Stimulated activated CD8-positive, alpha-beta memory T cell treated with anti-CD3 and anti-CD28 coated beads, Interleukin-2, amount 100 ng/mL, for 48 hours (primary cell): ENCODE results near the gene ZNF19.
A peak's percentile ranks its signal among the peaks of the same experiment; 100 is the strongest.

Source experiments
- DNase-seq, 2 donors: peaks; one replicate each; pipeline ENCODE4 v3.0.0-alpha.2; 2020; ENCODE audit warnings: low read depth in 2 of 2

ZNF19 gene

DNA sequence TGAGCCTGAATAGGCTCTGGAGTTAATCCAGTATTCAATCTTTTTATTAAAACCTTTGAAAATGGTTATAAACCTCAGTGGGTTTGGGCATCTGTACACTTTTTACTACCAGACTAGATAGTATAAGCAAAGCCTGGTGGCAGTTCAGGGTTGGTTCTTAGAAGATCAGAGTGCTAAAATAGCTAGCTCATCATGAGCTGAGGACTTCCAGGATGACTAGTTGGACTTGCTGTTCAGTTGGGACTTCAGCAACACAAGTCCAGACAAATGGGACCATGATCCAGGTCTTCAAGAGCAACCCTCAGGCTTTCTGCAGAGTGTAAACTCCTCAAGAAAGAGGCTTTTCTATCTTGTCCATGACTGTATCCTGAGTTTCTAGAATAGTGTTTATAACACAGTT lies 1.2 kb upstream of the ZNF19 start:
- no peak for DNase-seq

DNA sequence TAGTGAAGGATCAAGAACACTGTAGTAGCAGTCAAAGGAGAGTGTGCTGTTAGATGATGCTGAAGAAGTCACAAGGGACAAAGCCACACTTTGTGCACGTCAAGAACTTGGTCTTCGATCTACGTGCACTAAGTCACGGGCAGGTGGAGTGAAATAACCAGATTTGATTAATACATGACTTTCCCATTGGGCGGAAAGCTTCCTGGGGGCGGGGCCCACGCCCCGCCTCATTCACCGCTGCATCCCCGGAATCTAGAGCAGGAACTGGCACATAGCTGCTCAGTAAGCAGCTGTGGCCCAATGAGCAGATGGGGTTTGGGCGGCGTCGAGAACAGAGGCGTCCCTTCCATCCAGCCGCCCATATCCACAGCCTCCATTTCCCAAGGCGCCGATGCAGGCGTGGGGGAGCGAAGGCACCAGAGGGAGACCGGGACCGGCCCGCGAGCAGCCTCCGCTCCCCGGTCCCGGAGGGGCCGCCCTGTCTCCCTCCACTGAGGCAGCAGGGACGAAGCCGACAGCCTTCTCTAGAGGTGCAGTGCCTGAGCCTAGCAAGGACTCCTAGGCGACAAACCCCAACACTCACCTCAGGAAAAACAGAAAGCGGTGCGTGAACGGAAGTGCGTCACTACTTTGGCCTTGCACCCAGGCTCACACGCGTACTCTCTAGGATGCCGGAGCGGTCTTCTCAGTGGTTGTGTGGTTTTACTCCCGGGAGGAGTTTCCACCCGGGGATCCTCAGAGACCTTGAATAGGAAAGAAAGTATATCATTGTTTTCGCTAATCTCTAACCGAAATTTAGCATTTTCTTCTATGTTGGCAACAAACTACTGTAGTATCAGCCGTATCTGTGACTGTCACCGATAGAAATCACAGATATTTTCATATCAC lies 4.9 kb downstream of the ZNF19 start:
- peak; percentile 47 to 65 for DNase-seq

DNA sequence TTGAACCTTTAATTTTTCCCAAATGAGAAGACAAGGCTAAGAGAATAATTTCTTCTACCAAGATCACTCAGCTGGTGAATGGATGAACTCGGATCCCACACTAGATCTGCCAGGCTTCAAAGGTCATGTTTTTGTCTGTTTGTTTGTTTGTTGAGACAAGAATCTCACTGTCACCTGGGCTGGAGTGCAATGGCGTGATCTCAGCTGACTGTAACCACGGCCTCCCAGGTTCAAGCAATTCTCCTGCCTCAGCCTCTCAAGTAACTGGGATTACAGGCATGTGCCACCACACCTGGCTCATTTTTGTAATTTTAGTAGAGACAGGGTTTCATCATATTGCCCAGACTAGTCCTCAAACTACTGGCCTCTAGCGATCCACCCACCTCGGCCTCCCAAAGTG lies 6.6 kb downstream of the ZNF19 start:
- DNase-seq, result no peak

DNA sequence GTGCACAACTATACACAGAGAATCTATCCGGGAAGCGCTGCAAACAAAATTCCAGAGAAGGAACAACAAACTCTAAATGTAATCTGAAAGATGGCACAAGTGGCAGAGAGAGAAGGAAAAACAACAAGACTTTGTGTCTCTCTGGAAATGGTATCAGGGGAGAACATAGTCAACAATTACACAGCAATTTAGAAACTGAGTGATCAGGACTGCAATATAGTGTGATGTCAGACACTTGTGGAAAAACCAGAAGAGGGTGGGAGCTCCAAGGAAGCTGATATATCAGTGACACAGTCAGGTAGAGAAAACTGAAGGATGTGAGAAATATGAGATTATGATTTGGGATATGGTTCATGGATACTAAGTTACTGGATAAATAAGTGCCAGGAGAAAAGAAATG lies 8.2 kb downstream of the ZNF19 start:
- DNase-seq, result no peak

DNA sequence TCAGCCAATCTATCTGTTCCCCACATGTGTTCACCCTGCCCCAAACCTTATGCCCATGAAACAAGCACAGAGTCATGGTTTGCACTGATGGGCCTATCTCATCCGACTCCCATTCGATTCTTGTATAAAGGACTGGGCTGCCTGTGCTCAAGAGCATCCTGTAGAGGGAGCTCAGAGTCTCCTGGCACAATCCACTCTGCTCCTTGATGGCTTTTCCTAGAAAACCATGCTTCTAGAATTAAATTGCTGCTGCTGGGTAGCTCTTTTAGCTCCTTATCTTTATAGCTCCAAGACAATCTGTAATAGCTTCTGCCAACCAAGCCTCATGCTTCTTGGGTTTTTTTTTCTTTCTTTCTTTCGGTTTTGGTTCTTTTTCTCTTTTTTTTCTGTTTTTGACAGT lies 9.7 kb downstream of the ZNF19 start:
- DNase-seq, result no peak

DNA sequence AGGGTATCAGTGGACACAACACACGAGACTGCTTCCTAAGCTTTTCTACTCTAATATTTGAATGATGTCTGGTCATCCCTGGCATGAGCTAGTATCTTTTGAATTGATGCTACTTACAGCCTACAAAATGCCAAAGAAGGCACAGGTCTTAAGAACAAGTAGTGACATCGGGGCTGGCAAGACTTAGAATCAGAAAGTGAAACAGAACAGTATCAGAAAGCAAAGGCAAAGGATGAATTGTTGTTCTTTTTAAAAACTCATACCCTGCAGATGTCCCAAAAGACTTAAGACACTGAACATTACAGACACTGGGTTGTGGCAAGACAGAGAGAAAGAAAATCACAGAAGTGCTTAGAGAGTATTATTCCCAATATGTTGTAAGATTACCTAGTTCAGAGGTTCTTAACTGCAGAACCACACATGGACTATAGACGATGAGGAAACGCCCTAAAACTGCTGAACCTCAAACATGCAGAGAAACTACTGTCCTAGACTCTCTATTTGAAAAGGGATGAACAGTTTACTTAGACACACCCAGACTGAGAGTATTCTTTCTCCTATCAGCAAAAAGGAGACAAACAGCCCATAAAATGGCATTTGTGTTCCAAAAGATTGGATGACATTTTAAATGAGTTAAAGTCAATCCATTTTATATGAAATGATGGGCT lies 12.5 kb downstream of the ZNF19 start:
- DNase-seq, result no peak

DNA sequence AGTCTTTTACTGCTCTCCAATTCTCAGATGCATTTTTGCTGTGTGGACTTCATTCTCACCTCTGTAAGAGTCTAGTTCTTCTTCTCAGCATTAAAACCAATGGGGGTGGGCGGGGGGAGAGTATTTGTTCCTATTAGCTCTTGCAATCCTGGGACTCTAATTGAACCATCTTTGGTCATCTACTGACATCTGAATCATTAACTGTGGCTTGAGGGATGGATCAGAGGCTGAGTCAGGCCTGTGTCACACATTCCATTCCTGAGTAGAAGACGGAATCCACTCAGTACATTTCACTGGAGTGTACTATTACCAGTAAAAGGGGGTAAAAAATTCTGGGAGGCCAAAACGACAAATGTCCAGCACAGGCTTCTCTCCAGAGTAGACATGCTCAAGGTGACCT lies 14.3 kb downstream of the ZNF19 start:
- DNase-seq, result no peak

DNA sequence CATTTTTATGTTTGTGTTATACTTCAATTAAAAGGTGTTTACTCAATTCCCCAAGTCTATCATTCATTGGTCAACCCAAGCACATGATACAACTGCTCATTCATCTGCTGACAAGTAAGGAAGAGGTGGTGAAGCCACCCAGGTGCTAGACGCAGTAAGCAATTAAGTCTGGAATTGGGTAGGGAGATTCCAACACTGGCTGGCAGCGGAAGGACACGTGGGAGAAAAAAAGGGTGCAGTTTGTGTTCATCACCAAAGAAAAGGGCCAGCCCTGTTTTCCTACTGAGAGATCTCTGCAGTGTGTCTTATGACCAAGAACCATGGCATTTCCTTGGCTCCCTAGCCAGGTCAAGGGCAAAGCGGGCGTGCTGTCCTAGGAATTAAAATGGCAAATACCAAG lies 15.2 kb downstream of the ZNF19 start:
- no peak for DNase-seq

DNA sequence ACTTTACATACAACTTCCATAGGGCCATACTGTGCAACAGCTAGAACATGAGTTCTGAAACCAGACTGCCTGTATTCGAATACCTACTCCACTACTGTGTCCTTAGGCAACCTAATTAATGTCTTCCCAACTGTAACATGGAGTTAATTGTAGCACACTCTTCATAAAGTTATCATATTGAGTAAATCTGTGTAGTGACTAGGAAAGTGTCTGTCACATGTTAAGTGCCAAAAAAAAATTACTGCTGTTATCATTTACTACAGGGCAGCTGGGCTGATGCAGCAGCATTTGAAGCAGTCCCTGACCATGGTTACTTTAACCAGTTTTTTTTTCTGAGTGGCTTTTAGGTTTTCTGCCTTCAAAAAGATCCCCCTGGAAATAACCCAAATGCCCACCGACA lies 16.2 kb downstream of the ZNF19 start:
- no peak for DNase-seq

DNA sequence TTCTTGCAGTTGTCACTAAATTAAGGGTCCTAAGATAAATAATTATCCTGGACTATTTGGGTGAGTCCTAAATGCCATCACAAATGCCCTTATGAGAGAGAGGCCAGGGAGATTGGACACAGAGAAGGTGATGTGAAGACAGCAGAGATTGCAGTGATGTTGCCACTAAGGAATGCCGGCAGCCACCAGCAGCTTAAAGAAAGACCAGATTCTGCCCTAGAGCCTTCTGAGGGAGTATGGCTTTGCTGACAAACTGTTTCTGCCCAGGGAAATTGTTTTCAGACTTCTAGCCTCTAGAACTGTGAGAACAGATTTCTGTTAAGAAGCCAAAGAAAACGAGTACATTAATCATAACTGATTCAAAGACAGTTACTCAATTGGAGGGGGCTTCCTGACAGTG lies 17.1 kb downstream of the ZNF19 start:
- no peak for DNase-seq

DNA sequence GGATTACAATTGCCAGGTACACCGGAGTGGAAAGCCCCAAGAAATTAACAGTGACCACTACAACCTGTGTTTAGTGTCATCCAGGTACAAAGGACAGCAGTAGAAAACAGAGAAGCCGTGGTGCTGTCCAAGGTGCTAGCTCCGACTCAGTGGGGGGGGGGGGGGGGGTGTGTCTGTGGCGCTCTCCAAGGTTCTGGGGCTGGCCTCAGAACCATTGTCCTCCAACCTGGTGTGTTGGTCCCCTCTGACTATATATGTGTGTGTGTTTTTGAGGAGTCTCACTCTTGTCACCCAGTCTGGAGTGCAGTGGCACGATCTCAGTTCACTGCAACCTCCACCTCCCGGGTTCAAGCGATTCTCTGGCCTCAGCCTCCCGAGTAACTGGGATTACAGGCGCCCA lies 21.3 kb downstream of the ZNF19 start:
- peak in 1 of 2 donors; percentile 20 for DNase-seq

DNA sequence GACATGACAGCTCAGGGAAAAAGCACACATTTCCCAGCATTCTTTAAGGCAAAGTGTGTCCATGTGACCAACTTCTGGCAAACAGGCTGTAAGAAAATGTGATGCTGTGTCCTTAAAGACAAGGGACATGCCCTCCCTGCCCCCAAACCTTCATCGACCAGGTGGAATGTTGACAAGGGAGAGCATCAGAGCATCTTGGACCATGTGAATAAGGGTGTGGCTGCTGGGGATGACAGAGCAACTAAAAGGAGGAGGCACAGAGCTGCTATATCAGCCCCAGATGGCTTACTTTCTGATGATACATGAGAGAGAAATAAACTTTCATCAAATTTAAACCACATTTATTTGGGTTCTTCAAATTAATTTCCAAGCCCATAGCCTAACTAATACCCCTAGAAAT lies 24.9 kb downstream of the ZNF19 start:
- DNase-seq, result no peak

DNA sequence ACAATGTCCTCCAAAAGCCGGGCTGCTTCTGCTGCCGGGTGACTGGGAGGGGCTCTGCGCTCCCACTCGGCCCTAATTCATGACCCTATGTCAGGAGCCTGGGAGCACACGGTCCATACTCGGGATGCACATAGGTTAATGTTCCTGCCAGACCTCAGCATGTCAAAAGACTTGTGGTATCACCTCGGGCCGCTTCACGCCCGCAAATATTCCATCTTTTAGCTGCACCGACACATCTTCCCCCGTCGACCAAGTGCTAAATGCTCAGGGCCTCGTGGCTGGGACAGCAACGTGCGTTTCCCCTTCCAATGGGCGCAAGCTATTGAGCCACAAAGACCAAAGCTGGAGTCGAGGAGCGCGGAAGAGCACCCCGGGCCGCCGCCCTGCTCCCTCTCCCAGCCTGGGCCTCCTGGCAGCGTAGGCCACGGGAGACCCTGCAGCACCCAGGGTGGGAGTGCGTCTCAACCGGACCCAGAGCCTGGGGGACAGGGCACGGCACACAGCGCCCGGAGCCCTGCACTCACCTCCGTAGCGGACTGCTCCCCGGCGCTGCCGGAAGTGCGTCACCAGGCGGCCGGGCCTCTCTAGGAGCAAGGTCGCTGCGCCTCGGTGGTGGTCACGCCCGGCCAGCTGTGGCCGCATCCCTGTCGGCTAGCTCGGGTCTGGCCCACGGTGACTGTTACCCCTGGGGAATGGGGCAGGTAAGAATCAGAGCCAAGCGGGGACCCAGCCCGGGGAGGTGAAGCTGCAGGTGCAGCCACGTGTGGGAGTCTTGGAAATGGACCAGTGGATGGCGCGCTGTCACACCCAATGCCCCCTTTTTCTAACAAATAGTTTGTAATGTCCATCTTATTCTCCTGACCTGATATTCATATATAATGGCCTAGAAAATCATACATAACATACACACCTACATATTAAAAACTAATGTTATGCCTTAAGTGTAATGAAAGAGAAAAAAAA lies 27.2 kb downstream of the ZNF19 start, which contains the start of gene ZNF23:
ZNF23 (minus strand) TSS at position 562 of the 963 bp plus-strand sequence. CDS start 5,451 bp downstream, outside the sequence.
- DNase-seq, result peak; percentile 67 to 71

DNA sequence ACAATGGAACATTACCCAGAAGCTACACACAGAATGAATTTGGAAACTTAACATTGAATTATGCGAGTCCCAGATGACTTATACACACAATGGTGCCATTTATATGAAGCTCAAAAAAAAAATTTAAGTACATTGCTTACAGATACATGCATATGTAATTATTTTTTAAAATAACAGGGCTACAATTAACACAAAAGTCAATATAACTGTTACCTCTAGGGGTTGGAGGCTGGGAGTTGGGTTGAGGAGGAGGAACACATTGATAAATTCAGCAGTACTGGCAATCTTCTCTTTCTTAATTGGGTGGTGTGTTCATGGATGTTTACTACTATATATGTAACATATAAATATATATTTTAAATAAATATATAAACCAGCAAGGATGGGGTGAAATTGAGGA lies 28.2 kb downstream of the ZNF19 start:
- no peak for DNase-seq

DNA sequence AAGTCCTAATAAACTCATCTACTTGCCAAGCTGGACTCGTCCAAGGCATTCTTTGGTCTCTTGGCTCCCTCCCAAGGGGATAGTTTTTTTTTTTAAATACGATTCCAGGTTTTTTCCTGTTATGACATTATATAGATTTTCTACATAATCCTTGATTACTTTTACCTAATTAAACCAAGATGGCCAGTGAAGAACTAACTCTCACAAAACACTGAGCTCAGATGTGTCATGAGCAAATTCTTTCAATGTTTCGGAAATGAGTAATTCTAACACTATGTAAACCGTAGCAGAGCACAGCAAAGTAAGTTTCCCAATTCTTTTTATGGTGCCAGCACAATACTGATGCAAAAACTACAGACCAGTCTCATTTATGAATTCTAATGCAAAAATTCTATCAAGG lies 28.9 kb downstream of the ZNF19 start:
- no peak for DNase-seq

DNA sequence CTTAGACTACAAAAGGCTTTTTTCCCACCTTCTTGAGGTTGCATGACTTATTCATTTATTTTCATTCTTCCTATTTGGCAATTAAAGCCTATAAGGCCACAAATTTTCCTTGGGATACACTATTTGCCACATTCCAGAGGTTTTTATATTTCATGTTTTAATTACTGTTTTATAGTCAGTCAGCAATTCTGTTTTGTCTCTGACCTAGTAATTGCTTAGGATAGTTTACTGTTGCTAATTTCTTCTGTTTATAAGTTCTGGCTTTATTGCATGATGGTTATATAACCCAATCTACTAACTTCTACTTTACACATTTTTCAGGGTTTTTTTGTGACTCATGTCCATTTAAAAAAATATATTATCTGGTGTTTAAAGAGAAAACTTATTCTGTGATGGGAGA lies 29.6 kb downstream of the ZNF19 start:
- DNase-seq, result no peak

DNA sequence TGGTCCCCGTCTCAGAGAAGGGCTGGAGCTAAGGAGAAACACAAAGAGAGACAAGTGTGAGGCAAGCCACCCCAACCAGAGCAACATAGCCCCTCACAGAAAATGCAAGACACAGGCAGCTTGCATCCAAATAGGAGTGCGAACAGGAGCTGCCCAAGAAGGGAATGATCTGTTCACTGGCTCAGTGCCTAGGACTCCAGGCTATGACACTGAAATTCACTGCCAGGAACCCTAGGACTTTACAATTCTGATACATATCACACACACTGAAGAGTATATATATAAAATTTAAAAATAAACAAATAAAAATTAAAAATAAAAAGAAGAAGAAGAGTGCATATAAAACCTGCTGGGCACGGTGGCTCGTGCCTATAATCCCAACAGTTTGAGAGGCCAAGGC lies 32.3 kb downstream of the ZNF19 start:
- DNase-seq, result no peak

DNA sequence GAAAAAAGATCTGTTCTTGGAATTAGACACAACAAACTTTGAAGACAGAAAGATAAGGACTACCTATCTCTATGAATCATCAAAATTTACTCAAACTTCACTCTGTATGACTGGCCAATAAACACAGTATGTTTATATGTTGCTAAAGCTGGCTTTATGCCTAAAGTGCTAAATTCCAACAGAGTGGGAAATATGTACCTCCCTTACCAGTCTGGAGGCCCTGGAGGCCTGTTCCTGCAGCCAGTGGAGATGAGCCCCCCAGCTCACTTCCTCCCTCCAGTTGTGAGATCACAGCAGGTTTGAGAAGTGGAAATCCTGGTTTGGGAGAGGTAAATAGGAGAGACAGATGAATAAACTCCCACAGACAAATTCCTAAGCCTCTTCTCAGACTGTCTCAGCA lies 36.1 kb downstream of the ZNF19 start:
- DNase-seq, result no peak

DNA sequence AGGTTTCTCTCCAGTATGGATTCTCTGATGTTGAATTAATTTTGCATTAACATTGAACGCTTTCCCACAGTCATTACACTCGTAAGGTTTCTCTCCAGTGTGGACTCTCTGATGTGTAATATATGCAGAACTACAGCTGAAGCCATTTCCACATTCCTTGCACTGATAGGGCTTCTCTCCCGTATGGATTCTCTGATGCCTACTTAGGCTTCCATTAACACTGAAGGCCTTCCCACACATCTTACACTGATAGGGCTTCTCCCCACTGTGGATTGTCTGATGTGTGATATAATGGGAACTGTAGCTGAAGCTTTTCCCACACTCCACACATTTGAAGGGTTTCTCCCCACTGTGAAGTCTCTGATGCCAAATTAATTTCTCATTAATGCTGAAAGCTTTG lies 40.1 kb downstream of the ZNF19 start:
- no peak for DNase-seq

DNA sequence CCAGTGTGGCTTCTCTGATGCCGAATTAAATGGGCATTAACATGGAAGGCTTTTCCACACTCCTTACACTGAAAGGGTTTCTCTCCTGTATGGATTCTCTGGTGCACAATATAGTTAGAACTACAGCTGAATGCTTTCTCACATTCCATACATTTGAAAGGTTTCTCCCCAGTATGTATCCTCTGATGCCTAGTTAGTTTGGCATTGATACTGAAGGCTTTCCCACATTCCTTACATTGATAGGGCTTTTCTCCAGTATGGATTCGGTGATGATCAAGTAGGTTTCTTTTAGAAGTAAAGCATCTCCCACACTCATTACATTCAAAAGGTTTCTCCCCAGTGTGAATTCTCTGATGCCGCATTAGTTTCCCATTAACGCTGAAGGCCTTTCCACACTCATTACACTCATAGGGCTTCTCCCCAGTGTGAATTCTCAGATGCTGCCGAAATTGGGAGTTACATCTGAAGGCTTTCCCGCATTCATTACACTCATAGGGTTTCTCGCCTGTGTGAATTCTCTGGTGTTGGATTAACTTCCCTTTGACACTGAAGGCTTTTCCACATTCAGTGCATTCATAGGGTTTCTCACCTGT lies 40.8 kb downstream of the ZNF19 start:
- no peak for DNase-seq

DNA sequence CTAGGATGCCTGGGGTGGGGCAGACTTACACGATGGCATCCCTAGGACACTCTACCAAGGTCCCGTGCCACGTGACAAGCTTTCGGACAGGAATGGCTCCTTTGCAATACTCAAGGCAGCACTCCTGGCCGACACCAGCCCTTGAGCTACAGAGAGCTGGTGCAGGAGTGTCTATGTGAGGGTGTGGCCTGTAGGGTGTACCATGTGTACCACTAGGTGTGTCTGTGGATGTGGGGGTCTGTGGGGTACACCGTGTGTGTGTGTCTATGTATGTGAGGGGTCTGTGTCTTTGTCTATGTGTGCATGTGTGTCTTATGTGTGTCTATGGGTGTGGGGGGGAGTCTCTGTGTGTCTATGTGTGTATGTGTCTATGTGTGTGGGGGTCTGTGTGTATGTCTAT lies 45.4 kb downstream of the ZNF19 start:
- DNase-seq, result no peak

DNA sequence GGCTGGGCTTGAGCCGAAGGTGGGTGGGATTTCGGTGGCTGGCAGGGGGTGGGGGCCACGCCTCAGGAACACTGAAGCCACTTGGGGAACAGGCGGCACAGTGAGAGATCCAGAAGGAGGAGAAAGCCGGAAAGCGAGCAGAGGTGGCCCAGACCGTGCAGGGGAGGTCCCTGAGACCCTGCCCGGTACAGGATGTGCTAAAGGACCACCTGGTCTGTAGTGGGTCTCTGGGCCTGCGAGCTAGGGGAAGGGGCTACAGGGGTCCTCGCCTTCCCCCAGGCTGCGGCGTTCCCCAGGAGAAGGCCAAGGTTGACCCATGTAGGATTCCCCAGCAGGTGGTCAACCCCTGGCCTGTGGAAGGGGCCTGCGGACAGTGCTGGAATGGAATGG lies 47.1 kb downstream of the ZNF19 start, which contains the start of gene TLE7:
TLE7 (minus strand) TSS at position 4 of the 390 bp plus-strand sequence. CDS start 8,730 bp downstream, outside the sequence.
- DNase-seq, result no peak
